Measurements from ENCODE around the gene DSCAML1. TPM values are rescaled to one million over a fixed set of nuclear protein-coding genes. Genes with fewer than 3 reads are reported as not detected.

DSCAML1 gene
- total and polyA plus RNA-seq, 2 of the 8 experiments (the other 6 are each of a cell fraction or from before 2014, with no cell fraction given) = 0.19 to 0.24 TPM

DNA sequence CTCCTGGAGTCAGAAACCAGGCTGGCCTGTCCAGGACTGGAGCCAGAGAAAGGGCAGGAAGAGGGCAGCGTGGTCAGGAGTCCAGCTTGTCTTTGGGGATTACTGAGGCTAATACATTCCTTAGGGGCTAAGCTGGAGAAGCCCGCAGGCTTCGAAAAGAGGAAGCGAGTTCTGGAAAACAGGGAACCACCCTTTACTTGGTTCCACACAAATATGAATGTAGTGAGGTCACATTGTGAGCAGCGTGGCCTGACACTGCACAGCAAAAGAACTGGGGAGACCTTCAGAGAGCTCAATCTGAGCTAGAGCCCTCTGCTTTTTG, 337.1 kb downstream of the DSCAML1 start (continued):
- no peak for TF ChIP-seq MAFK (IDR thresholded peaks at IDR 0.05; ENCODE audit: low read depth, low read length)

Data from H1 (cell line).